Karpas-422 (cell line): ENCODE results near the gene CYP27A1. TPM values are rescaled to one million over a fixed set of nuclear protein-coding genes. Genes with fewer than 3 reads are reported as not detected.

Experiments used
- DNase-seq: peaks from one replicate; pipeline ENCODE4 v3.0.0-alpha.2; 2015
- H2AFZ ChIP-seq: fragments of 200-600 bp; sonication (generic); 2 replicates; pipeline ENCODE4 v1.6.1; 2014; ENCODE audit warnings: antibody characterized with exemption, low read length, mixed read lengths
- H3K27ac ChIP-seq: fragments of 200-600 bp; sonication (generic); 2 replicates; pipeline ENCODE4 v1.5.1; 2014; ENCODE audit warnings: mild to moderate bottlenecking, low read length, moderate library complexity
- H3K27me3 ChIP-seq: fragments of 200-600 bp; sonication (generic); 2 replicates; pipeline ENCODE4 v1.6.1; 2014; ENCODE audit warnings: low read length, mixed read lengths
- H3K36me3 ChIP-seq: fragments of 200-600 bp; sonication (generic); 2 replicates; pipeline ENCODE4 v1.6.1; 2014; ENCODE audit warnings: low read length, mixed read lengths; ENCODE audit not compliant: insufficient read depth
- H3K4me1 ChIP-seq: fragments of 200-600 bp; sonication (generic); 2 replicates; pipeline ENCODE4 v1.6.1; 2014; ENCODE audit warnings: mild to moderate bottlenecking, low read length, mixed read lengths
- H3K4me2 ChIP-seq: fragments of 200-600 bp; sonication (generic); 2 replicates; pipeline ENCODE4 v1.6.1; 2014; ENCODE audit warnings: low read length, low read depth, mild to moderate bottlenecking; ENCODE audit not compliant: poor library complexity, severe bottlenecking
- H3K4me3 ChIP-seq: fragments of 200-600 bp; sonication (generic); 2 replicates; pipeline ENCODE4 v1.5.1; 2014; ENCODE audit warnings: mild to moderate bottlenecking, antibody characterized with exemption, low read length, mixed read lengths
- H3K79me2 ChIP-seq: fragments of 200-600 bp; sonication (generic); 2 replicates; pipeline ENCODE4 v1.6.1; 2014; ENCODE audit warnings: mild to moderate bottlenecking, low read length, mixed read lengths
- H3K9ac ChIP-seq: fragments of 200-600 bp; sonication (generic); 2 replicates; pipeline ENCODE4 v1.6.0; 2014; ENCODE audit warnings: low read length
- H3K9me2 ChIP-seq: fragments of 200-600 bp; sonication (generic), shearing (Covaris generic); replicated peaks from 2 replicates; pipeline ENCODE4 v1.6.0; 2014; ENCODE audit warnings: mild to moderate bottlenecking, low read length, moderate library complexity; ENCODE audit not compliant: insufficient read depth
- H3K9me3 ChIP-seq: fragments of 300-700, 200-600 bp; sonication (generic); 2 replicates; pipeline ENCODE4 v1.6.1; 2014; ENCODE audit warnings: low read length, mixed read lengths
- H4K20me1 ChIP-seq: fragments of 200-600 bp; sonication (generic); 2 replicates; pipeline ENCODE4 v1.6.1; 2014; ENCODE audit warnings: mild to moderate bottlenecking, antibody characterized with exemption, low read length, low read depth; ENCODE audit not compliant: insufficient read depth
- total RNA-seq: library from RNA; depleted of rRNA; stranded (reverse); fragments of >200 nt; shearing (Covaris generic); gene quantifications from 2 replicates; pipeline ENCODE4 v1.2.3, GENCODE V29; 2014; ENCODE audit warnings: low replicate concordance; rRNA removed

The CYP27A1 gene
- total RNA-seq, 1 experiment from 2014 or later: not detected

DNA sequence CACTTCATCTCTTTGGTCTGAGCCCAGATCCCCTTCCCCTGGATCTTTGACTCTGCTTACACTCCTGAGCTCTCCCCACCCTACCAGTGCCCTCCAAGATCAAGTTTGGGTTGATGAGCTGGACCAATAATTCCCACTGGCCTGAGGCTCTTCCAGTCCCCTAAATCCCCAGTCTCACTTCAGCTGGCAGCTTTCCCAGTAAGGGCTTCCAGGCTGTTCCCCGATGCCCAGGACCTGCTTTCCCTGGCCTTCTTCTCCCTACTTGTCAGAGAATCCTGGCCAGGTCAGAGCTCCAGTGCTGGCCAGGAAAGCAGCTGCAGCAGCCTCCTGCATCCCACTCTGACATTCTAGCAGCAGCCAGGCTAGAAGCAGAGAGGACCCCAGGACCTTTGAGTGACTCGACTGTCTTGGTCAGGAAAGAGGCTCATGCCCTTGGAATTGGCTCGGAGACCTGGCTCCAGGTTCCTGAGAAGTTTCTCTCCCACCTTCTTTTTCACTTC, 81.1 kb downstream of the CYP27A1 start:
- H3K36me3 ChIP-seq: no peaks in the 10 kb centered on the region
- H3K9ac ChIP-seq: no peak overlapping the region
- no peak overlapping the region for H3K4me3 ChIP-seq
- no peaks in the 10 kb centered on the region for H3K4me1 ChIP-seq
- no peak overlapping the region for H3K4me2 ChIP-seq
- H3K27me3 ChIP-seq: no peaks in the 10 kb centered on the region
- no peak overlapping the region for H3K27ac ChIP-seq
- H2AFZ ChIP-seq: no peak overlapping the region
- H4K20me1 ChIP-seq: no peaks in the 10 kb centered on the region
- no peaks in the 10 kb centered on the region for H3K9me2 ChIP-seq
- H3K79me2 ChIP-seq: no peaks in the 10 kb centered on the region
- DNase-seq: no peak
- no peaks in the 10 kb centered on the region for H3K9me3 ChIP-seq

Other genes starting within 250 kb of the CYP27A1 start
- 8.9 and 16.9 TPM in 2 replicates for gene USP37, start 213.8 kb upstream of the CYP27A1 start, total RNA-seq
- 50.0 and 74.9 TPM in 2 replicates for gene CNOT9, start 213.3 kb upstream of the CYP27A1 start, total RNA-seq
- gene PLCD4, start 174.2 kb upstream of the CYP27A1 start, total RNA-seq: 0.43 TPM in 1 of 2 replicates, not detected in the other
- gene ZNF142, start 122.5 kb upstream of the CYP27A1 start, total RNA-seq: 21.2 and 21.3 TPM in 2 replicates
- gene BCS1L, start 122.5 kb upstream of the CYP27A1 start, total RNA-seq: 23.5 and 26.2 TPM in 2 replicates
- 17.5 and 27.3 TPM in 2 replicates for gene RNF25, start 110.1 kb upstream of the CYP27A1 start, total RNA-seq
- 31.0 and 33.5 TPM in 2 replicates for gene STK36, start 110.1 kb upstream of the CYP27A1 start, total RNA-seq
- 37.2 and 52.1 TPM in 2 replicates for gene TTLL4, start 71.3 kb upstream of the CYP27A1 start, total RNA-seq
- not detected in 2 replicates for gene PRKAG3, start 49.7 kb downstream of the CYP27A1 start, total RNA-seq
- gene WNT6, start 77.7 kb downstream of the CYP27A1 start, total RNA-seq: 7.8 and 7.9 TPM in 2 replicates
- gene WNT10A, start 98.7 kb downstream of the CYP27A1 start, total RNA-seq: 2.9 and 3.8 TPM in 2 replicates
- 0.61 TPM in 1 of 2 replicates, not detected in the other for gene CDK5R2, start 177.5 kb downstream of the CYP27A1 start, total RNA-seq
- not detected in 2 replicates for gene FEV, start 203.0 kb downstream of the CYP27A1 start, total RNA-seq
- gene CRYBA2, start 211.3 kb downstream of the CYP27A1 start, total RNA-seq: not detected in 2 replicates